ENCODE data around the gene VILL.
"Not testable (repeated sequence)": the region's sequence is repeated elsewhere in the genome, so short reads cannot be mapped to it uniquely, and the experiment has no call there.

Gene VILL

GRCh38 chr3:37986479-37987314 lies 3.9 kb upstream of the VILL start:
- no peak for DNase-seq (ENCODE audit: low spot score)

DNA sequence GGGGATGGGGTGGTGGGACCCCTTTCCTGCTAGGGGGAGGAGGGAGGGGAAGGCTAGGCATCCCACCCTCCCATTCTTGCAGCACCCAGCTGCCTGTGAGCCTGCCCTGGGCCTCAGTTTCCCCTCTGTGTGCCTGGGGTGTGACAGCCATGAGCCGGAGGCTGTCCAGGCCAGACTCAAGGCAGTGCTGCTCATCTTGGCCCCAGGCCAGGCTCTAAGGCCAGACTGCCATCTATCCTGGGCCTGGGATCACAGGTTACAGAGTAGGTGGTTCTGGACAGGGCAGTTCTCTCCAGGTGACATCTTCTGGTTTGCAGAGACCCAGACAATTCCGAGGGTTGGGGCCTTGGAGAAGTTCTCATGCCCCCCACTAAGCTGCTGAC lies 3.3 kb upstream of the VILL start:
- DNase-seq (ENCODE audit: low spot score) = no peak

DNA sequence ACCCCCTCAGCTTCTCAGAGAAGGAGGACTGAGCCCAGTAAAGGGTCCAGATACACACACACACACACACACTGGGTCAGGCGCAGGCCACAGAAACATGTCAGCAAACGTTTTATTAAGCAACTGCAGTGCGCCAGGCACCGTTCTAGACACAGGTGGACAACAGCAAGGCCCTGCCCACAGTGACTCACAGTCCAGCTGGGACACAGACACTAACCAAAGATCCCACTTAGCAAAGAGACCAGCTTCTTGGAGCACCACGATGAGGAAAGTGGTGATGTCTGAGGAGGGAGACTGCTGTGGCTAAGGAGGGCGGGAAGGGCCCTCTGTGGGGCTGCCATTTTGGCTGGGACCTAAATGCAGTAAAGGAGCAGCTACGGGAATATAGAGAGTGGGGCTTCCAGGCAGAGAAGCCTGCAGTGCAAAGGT lies 2.8 kb upstream of the VILL start:
- DNase-seq (ENCODE audit: low spot score) = no peak

GRCh38 chr3:37988376-37988775 lies 2.2 kb upstream of the VILL start:
- DNase-seq (ENCODE audit: low spot score) = not testable (repeated sequence)

DNA sequence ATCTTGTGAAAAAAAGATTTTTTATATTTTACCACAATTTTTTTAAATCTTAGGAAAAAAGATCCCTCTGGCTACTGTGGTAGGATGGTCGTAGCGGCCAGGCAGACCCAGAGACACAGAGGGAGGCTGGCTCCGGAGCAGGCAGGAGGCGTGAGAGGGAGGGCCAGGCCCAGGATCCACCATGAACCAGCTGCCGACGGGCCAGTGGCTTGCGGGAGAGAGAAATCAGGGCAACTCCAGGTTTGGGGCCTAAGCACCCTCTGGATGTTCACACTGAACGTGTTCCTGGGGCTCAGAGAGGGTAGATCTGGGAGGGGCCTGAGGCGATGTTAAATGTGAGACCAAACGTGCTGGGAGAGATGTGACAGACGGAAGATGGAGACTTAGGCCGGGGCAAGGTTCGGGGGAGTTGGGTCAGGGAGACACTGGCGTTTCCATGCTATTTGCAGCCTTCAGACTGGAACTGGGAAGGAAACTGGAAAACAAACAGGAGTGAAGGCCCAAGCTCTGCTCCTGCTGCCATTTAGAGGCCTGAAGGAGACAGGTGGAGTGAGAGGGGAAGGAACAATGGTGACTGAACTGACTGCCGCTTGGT lies 1.6 kb upstream of the VILL start:
- DNase-seq (ENCODE audit: low spot score) = no peak

- DNase-seq (ENCODE audit: low spot score) = no peak
These were observed 635 bp upstream of the VILL start for GRCh38 chr3:37989821-37990480.

DNA sequence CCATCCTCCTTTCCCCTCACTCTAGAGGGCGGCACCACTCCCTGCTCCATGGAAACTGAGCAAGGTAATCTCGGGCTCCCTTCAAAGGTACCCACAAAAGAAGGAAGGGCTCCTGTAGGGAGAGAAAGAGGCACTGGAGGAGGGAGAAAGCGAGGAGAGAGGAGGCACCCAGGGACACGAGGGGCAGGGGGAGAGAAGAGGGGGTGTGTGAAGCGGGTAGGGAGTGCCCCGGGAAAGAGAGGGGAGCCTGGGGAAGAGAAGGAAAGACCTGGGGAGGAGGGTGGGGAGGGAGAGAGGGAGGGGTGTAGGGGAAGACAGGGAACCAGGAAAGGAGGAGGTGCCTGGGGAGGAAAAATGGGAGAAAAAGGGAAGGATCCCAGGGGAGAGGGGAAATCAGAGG lies 523 bp downstream of the VILL start:
- DNase-seq (ENCODE audit: low spot score) = no peak

DNA sequence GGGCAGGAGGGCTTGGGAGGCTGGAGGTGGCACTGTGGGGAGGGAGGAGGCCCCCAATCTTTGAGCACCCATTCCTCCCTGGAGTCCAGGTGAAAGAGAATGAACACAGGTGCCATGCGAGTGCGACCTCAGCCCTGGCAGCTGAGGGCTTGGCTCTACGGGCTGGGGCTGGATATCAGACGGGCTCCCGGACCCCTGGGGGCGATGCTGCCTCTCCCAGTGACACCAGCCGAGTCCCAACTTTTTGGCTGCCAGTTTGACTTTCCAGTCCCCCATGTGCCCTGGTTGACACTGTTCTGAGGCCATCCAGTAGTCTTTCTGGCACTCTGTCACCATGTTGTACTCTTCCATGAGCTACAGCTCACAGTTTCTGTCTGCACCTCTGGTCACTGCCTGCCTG lies 1.2 kb downstream of the VILL start:
- no peak for DNase-seq (ENCODE audit: low spot score)

DNA sequence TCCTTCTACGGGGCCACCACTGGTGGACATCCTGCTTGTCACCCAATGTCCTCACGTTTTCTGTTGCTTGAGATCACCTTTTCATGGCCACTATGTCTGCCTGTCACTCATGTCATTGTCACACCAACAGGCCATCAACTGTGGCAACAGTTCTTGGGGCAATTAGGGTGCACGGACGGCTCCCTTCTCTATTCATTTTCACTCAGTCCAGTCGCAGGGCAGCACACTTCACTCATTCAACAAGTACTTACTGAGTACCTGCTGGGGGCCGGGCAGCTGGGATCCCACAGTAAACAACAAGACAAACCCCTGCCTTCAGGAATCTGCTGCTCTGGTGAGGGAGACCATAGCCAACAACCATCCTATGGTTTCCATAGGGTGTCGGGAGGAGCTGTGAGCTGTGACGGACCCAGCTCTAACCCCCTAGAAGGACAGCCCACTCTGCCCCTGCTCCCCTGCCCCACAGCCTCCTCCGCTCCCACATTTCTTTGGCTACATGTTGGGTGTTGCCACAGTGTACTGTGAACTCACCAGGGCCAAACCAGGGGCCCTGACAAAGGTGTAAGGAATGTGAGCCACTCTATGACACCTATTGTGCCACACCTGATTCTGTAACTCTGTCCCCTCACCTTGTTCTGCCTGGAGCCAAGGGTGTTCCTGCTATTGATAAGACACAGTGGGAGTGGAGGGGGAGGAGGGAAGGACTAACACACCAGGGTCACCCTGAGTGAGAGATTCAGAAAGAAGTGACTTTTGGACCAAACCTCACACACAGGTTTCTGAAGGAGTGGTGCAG lies 1.9 kb downstream of the VILL start:
- no peak for DNase-seq (ENCODE audit: low spot score)

GRCh38 chr3:37993067-37993455 lies 2.5 kb downstream of the VILL start:
- DNase-seq (ENCODE audit: low spot score) = no peak

GRCh38 chr3:37993460-37993819 lies 2.9 kb downstream of the VILL start:
- DNase-seq (ENCODE audit: low spot score) = no peak

DNA sequence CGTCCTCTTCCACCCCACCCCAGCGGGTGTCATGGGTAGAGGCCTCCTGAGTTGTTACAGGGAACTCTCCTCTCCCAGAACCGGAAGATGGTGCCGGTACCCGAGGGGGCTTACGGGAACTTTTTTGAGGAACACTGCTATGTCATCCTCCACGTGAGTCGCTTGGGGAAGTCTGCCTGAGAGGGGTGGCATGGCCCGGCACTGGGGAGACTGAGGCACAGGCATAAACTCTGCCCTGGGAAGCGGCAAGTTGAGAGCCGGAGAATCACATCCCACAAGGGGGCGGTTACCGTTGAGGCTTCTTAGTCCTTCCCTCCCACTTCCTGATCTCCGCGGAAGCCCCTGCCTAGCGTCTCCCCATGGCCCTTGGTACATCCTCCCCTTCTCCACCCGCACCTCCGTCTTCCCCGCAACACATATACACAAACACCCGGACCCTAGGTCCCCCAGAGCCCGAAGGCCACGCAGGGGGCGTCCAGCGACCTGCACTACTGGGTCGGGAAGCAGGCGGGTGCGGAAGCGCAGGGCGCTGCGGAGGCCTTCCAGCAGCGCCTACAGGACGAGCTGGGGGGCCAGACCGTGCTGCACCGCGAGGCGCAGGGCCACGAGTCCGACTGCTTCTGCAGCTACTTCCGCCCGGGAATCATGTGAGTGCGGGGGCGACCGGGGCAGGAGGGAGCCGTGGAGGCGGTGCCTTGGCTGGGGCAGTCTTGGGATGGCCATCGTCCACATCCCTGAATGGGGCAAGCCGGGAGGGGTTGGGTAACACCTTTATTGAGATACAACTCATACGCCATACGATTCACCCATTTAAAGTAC lies 3.4 kb downstream of the VILL start:
- DNase-seq (ENCODE audit: low spot score) = peak; percentile 80

DNA sequence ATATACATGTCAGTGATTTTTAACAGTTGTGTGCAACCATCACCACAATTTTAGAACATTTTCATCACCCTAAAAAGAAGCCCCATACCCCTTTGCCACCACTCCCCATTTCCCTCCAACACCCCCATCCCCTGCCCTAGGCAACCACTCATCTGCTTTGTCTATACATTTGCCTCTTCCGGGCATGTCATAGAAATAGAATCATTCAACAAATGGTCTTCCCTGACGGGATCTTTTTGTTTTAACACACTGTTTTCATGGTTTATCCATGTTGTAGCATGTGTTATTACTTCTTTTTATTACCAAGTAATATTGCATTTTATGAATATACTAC lies 4.0 kb downstream of the VILL start:
- DNase-seq (ENCODE audit: low spot score) = no peak

GRCh38 chr3:37995652-37996641 lies 5.4 kb downstream of the VILL start:
- no peak for DNase-seq (ENCODE audit: low spot score)

DNA sequence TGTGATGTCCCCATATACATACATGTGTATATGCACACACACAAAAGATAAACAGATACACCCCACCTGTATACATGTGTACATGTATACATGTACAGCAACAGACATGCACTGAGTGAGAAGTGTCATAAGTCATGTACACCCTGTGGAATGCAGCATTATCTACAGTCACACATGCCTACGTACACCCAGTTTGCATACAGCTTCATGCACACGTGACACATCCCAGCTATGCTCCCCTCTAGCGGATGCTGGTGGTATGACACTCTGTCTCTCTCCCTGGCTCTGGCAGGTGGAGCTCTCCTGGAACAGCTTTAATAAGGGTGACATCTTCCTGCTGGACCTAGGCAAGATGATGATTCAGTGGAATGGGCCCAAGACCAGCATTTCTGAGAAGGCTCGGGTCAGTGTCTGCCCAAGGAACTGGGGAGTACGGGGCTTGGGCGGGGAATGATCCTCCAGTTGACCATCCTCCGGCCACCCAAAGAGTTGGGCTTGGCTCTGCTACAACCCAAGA lies 6.3 kb downstream of the VILL start:
- peak; percentile 88 for DNase-seq (ENCODE audit: low spot score)

DNA sequence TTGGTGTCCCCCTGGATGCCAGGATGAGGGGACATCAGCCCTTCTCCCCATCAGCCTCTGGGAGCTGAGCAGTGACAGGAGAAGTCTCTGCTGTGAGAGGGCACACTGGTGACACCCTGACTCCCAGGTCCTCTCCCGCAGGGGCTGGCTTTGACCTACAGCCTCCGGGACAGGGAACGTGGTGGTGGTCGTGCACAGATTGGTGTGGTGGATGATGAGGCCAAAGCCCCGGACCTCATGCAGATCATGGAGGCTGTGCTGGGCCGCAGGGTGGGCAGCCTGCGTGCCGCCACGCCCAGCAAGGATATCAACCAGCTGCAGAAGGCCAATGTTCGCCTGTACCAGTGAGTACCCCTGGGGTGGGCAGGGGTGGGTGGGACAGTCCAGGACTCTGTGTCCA lies 6.8 kb downstream of the VILL start:
- no peak for DNase-seq (ENCODE audit: low spot score)

GRCh38 chr3:37997791-37998370 lies 7.3 kb downstream of the VILL start:
- DNase-seq (ENCODE audit: low spot score) = no peak

- no peak for DNase-seq (ENCODE audit: low spot score)
These were observed 9.2 kb downstream of the VILL start for GRCh38 chr3:37999836-38000235.

- no peak for DNase-seq (ENCODE audit: low spot score)
These were observed 9.8 kb downstream of the VILL start for GRCh38 chr3:38000242-38000916.
